ENCODE measurements around the gene EPB41. TPM values are rescaled to one million over a fixed set of nuclear protein-coding genes. Genes with fewer than 3 reads are reported as not detected.

EPB41 gene
- total and polyA plus RNA-seq, 2 donors from 2014 or later: 9.9 to 38.8 TPM

- no peaks in the 10 kb centered on the region for H3K9me3 ChIP-seq (ENCODE audit: control insufficient read depth in 2 of 3, insufficient read depth in 1 of 3, low read length in 3 of 3)
- TF ChIP-seq CTCF (IDR thresholded peaks at IDR 0.05; ENCODE audit: borderline replicate concordance, extremely low read depth, insufficient read depth): no peak
- FAIRE-seq (no peak), DNase-seq (no peak)
- no peak overlapping the region for H3K4me3 ChIP-seq (ENCODE audit: low read length in 3 of 3)
- intact Hi-C loops (cut with DNase I): no loop called here
- H3K36me3 ChIP-seq (ENCODE audit: control insufficient read depth in 2 of 3, insufficient read depth in 3 of 3, low read length in 3 of 3): no peaks in the 10 kb centered on the region
- no peak overlapping the region for H3K9ac ChIP-seq (ENCODE audit: low read length in 3 of 3)
- no peaks in the 10 kb centered on the region for H3K4me1 ChIP-seq (ENCODE audit: control insufficient read depth in 2 of 3, insufficient read depth in 2 of 3, low read depth in 1 of 3, low read length in 3 of 3)
- H3K27ac ChIP-seq (ENCODE audit: low read depth in 2 of 2, low read length in 2 of 2): no peak overlapping the region
- no peaks in the 10 kb centered on the region for H3K27me3 ChIP-seq (ENCODE audit: control insufficient read depth, insufficient read depth, low read length)
These were observed 141.9 kb downstream of the EPB41 start for GRCh38 chr1:29056256-29056655.

GRCh38 chr1:29057700-29058099, 143.3 kb downstream of the EPB41 start:
- Histone ChIP-seq H3K36me3 (ENCODE audit: control insufficient read depth in 2 of 3, insufficient read depth in 3 of 3, low read length in 3 of 3) (no peaks in the 10 kb centered on the region), H3K9me3 (ENCODE audit: control insufficient read depth in 2 of 3, insufficient read depth in 1 of 3, low read length in 3 of 3) (no peaks in the 10 kb centered on the region), H3K4me1 (ENCODE audit: control insufficient read depth in 2 of 3, insufficient read depth in 2 of 3, low read depth in 1 of 3, low read length in 3 of 3) (no peaks in the 10 kb centered on the region), H3K27me3 (ENCODE audit: control insufficient read depth, insufficient read depth, low read length) (no peaks in the 10 kb centered on the region), H3K4me3 (ENCODE audit: low read length in 3 of 3) (no peak overlapping the region), H3K9ac (ENCODE audit: low read length in 3 of 3) (no peak overlapping the region), H3K27ac (ENCODE audit: low read depth in 2 of 2, low read length in 2 of 2) (no peak overlapping the region)
- intact Hi-C loops (cut with DNase I): no loop called here
- no peak for TF ChIP-seq CTCF (IDR thresholded peaks at IDR 0.05; ENCODE audit: borderline replicate concordance, extremely low read depth, insufficient read depth)
- DNase-seq: no peak
- no peak for FAIRE-seq

- Histone ChIP-seq H3K9me3 (ENCODE audit: control insufficient read depth in 2 of 3, insufficient read depth in 1 of 3, low read length in 3 of 3) (no peaks in the 10 kb centered on the region), H3K27me3 (ENCODE audit: control insufficient read depth, insufficient read depth, low read length) (no peaks in the 10 kb centered on the region), H3K36me3 (ENCODE audit: control insufficient read depth in 2 of 3, insufficient read depth in 3 of 3, low read length in 3 of 3) (no peaks in the 10 kb centered on the region)
These were observed 148.0 kb downstream of the EPB41 start for GRCh38 chr1:29062157-29062942.

More at GRCh38 chr1:29062157-29062942, 148.0 kb downstream of the EPB41 start:
- FAIRE-seq (no peak), DNase-seq (no peak)
- H3K4me3 ChIP-seq (ENCODE audit: low read length in 3 of 3): no peak overlapping the region
- intact Hi-C loops (cut with DNase I): no loop called here
- no peak overlapping the region for H3K9ac ChIP-seq (ENCODE audit: low read length in 3 of 3)
- H3K27ac ChIP-seq (ENCODE audit: low read depth in 2 of 2, low read length in 2 of 2): no peak overlapping the region
- no peaks in the 10 kb centered on the region for H3K4me1 ChIP-seq (ENCODE audit: control insufficient read depth in 2 of 3, insufficient read depth in 2 of 3, low read depth in 1 of 3, low read length in 3 of 3)
- TF ChIP-seq CTCF (IDR thresholded peaks at IDR 0.05; ENCODE audit: borderline replicate concordance, extremely low read depth, insufficient read depth): no peak
